Activated CD8-positive, alpha-beta memory T cell treated with anti-CD3 and anti-CD28 coated beads for 1 hour (primary cell): Measurements from ENCODE around the gene ALAS1.

ENCODE experiments used
- DNase-seq, 2 donors: peaks; one replicate each; pipeline ENCODE4 v3.0.0-alpha.2; 2020; ENCODE audit warnings: low read depth in 1 of 2; ENCODE audit errors: extremely low read depth in 1 of 2

ALAS1 gene

DNA sequence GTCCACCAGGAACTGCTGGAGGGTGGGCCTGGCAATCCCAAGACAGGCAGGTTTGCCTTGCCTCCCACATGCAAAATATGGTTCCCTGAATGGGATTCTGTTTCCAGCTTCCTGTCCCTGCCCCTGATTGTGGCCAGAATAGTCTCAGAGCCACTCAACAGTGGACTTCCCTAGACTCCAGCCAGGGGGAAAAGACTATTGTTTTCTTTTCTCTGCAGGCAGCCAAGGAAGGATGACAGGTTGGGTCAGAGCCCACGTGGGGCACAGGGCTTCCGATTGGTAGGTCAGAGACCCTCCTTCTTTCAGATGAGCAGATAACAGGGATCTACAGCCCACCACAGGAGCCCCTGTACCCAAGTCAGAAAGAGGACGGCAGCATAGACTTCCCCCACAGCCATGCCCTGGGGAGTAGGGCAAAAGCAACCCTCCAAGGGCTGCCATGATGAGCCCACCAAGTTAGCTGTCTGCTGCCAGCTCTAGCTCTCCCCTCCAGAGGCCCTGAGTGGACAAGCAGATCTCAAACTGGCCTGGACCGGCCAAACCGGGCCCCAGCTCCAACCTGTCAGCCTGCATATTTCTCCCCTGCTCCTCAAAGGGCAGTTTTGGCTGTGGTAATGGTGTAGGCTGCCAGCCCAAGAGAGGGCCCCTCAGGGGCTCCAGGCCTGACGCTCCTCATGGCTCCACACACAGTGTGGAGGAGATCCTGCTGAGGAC, 21.1 kb downstream of the ALAS1 start:
- DNase-seq, result no peak

DNA sequence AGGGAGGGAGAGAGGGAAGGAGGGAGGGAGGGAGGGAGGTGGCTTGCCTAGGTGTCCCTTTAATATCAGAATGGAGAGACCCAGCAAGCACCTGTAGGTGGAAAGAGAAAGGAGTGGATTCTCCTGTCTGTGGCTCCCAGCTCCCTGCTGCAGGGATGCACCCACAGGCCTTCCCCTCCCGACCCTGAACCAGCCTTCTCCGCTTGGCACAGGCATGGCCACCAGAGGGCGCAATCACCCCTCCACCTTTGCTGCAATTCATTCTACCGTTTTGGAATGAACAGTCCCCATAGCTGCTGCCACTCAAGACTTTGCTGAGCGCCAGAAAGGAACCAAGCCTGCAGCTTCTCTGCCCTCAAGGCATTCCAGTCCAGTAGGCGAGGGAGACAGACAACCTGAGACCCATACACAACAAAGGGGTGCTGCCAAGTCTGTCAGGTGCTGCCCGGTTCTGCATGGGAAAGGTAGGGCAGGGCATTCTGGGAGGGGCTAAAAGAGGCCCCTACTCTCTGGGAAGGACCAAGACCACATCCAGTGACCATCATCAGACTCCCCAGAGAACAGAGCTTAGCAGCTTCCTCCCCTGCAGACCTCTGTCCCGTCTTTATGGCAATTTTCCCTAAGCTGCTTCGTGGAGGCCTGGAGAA, 22.5 kb downstream of the ALAS1 start:
- peak; percentile 82 to 83 for DNase-seq

DNA sequence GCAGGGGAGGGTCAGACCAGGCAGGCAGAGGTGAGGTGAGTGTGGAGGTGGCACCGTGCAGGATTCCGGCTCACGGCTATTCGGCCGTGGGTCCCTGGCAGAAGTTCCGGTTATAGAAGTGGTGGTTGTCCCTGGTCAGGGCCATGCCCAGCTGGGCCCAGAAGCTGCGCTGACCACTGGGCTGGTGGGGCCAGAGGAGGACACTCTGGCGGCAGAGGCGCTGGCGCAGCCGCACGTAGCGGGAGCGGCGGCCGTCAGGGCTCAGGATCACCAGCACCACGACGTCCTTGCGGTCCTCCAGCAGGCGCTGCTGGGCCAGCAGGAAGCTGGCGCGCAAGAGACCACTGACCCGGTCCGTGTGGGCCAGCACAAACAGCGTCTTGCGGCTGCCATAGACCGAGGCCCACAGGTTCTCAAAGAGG, 23.2 kb downstream of the ALAS1 start:
- DNase-seq, result no peak

DNA sequence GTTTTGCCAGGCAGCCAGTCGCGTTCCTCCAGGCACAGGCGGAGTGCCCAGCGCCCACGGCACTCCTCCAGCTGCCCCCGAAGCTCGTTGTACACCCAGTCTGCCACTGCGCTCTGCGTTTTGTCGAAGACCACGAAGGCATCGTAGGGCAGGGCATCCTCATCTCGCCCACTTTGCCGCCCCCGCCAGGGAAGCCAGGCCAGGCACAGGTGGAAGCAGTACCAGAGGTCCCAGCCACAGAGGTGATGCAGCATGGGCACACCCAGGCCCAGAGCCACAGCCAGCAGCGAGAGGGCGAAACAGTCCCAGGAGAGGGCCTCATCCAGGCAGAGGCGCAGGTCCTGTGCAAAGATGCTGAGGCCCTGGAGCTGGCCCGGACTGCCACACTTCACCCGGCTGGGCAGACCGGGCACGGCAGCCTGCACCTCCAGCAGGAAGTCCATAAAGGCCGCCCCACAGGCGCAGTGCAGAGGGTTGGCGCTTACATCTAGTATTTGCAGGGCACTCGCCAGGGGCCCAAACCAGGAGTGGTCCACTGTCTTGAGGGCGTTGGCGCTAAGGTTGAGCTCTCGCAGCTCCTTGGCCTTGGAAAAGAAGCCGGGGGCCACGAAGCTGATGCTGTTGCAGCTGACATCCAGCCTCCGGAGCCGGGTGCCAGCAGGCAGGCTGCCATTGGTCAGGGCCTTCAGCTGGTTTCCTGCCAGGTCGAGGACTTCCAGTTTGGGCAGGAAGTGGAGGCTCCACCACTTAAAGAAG, 23.8 kb downstream of the ALAS1 start:
- no peak for DNase-seq

DNA sequence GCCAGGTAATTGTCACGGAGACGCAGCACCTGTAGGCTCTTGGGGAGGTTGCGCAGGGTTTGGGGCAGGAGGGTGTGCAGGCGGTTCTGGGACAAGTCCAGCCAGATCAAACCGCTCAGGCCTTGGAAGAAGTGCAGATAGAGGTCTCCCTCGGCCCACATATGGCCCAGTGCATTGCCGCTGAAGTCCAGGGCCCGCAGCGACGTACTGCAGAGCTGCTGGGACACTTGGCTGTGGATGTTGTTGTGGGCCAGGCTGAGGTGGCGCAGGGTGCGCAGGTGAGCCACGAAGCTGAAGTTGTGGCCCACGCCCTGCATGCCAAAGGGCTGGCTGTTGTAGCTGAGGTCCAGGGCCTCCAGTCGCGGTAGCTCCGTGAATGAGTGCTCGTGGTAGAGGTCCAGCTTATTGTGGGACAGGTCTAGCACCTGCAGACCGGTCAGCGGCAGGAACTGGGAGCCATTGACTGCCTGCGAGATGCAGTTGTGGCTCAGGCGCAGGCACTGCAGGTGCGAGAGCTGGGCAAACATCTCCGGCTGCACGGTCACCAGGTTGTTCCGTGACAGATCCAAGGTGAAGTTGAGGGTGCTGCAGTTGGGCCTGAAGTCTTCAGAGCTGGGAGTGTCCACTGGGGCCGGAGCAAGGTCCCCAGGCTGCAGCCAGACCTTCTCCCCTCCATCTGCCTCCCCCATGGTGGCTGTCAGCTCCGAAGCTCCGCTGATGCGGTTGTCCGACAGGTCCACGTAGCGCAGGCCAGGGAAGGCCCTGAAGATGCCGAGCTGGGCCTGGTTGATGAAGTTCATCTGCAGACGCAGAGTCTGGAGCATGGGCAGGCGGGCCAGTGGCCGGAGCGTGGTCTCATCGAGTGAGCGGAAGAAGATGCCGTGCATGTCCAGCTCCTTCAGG, 24.6 kb downstream of the ALAS1 start:
- DNase-seq, result no peak

DNA sequence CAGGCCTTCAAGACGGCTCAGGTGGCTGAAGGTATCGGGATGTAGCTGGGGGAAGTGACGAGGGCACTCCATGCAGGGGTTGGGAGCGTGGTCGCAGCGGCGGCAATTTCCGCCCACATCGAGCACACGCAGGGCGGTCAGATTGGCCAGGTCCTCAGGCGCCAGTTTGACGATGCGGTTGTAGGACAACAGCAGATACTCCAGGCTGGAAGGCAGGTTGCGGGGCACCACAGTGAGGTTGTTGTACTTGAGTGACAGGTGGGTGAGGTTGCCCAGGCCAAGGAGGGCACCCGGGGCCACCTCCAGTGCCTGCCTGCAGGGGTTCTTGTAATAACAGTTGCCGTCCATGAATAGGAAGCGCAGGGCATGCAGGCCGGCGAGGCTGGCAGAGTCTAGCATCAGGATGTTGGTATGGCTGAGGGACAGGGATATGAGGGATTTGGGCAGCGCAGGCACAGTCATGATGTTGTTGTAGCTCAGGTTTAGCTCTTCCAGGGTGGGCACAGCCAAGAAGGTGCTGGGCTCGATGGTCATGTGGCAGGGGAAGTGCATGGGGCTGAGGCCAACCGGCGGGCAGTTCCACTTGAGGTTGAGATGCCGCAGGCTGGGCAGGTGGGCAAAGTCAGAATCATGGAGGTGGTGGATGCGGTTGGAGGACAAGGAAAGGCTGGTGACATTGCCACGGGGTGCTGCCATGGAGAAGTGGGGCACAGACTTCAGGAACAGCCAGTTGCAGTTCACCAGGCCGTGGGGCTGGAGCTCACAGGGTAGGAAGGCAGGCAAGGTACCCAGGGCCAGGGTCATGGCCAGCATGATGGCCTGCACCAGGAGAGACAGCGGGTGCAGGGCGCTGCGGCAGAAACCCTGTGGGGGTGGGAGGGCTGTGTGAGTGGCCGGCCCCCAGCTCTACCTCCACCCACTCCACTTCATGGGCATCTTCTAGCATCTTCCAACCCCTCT, 25.8 kb downstream of the ALAS1 start:
- DNase-seq, result no peak

DNA sequence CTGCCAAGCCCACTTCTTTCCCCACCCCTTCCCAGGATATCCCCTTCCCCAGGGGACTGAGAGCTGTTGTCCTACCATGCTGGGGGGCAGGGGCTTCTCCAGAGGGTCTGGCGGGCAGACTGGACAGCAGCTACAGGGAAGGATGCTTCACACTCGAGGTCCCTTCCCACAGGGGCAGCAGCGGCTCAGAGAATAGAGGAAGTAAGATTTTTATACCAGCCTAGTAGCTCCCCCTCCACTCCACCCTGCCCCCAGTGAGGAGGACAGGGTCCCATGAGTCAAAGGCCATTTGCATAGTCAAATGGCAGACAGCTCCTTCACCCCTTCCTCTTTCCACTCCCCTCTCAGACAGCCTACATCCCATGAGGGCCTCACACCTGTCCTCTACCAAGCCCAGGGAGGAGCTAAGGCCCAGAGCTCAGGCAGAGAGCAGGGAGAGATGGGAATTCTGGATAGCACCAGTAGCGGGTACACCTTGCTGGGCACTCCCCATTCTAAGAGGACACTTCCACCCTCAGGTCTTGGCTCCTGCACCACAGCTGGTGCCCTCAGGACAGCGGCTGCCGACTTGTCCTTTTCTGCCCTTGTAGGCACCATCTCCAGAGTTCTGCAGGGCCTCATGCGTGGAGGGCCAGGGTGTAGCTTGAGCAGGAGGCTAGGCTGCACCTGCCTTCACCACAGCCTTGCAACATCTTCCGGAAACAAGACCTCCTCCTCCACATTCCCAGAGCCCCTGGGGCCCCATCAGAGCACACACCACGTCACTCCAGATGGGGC, 27.7 kb downstream of the ALAS1 start, which contains the start of gene TLR9:
TLR9 (minus strand) TSS at position 194 of the 777 bp plus-strand sequence; CDS start at position 78, 116 bp downstream.
- DNase-seq, result no peak

DNA sequence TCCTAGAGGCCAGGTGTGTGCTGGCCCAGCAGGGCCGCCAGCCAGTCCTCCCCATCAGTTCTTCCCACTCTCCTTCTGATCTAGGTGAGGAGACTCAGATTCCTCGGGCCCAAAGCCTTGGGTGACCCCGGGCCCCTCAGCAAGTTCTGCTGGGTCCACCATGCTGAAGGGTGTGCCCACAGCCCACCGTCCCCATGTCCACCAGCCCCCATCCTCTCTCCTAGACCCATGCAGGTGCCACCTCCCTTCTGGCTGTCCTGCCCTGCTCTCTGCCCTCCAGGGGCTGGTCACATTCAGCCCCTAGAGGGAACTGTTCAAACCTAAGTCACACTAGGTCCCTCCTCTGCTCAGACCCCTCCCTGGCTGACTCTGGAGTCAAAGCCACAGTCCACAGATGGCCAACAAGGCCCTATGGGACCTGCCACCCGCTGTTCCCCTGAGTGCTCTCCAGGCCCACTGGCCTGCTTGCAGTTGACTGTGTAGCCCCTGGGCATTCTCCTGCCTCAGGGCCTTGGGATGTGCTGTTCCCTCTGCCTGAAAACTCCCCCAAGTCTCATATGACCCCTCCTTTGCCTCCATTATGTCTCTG, 28.4 kb downstream of the ALAS1 start:
- no peak for DNase-seq

DNA sequence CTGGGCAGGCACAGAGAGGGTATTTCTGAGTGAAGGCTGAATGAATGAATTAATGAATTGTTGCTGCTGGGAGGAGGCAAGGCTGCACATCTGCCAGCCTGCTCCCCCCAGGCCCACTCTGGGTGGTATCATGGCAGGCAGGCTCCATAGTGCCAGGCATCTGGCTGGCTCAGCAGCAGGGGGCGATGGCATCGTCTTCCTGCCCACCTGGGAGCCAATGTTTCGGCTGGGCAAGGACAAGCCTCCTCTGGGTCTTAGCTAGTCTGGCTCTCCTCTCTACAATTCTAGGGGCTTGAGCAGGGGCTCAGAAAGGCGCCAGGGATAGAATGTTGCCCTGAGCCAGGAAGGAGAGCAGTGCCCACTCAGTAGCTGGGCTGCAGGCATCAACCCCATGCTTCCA, 29.2 kb downstream of the ALAS1 start:
- no peak for DNase-seq

DNA sequence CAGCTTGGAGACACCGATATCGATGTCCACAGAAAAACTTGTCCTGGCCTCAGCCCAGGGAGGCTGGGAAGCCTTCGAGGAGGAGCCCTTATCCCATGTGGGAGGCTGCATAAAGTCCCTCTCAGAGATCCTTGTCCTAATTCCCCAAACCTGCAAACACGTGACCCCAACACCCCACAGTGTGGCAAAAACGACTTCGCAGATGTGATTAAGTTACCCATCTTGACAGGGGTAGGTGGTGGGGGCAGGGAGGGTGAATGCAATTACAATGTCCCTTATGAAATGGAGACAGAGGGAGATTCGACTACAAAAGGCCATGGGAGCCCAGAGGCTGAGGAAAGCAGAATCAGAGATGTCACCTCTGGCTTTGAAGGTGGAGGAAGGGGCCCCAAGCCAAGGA, 29.8 kb downstream of the ALAS1 start:
- DNase-seq, result no peak

DNA sequence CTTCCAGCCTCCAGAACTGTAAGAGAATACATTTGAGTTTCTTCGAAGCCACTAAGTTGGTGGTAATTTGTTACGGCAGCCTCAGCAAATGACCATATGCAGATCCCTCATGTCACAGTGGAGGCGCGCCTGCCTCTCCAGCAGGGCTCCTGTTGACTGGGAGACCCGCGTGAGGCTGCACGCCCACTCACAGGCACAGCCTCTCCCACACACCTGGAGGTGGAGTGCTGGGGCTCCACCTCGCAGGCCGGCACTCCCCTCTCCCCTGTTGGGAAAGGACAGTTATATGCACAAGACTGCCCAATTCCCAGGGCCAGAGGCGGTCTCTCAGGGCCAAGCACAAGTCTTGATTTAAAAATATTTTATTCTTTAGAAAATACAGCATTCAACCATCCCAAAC, 30.3 kb downstream of the ALAS1 start:
- DNase-seq, result no peak

DNA sequence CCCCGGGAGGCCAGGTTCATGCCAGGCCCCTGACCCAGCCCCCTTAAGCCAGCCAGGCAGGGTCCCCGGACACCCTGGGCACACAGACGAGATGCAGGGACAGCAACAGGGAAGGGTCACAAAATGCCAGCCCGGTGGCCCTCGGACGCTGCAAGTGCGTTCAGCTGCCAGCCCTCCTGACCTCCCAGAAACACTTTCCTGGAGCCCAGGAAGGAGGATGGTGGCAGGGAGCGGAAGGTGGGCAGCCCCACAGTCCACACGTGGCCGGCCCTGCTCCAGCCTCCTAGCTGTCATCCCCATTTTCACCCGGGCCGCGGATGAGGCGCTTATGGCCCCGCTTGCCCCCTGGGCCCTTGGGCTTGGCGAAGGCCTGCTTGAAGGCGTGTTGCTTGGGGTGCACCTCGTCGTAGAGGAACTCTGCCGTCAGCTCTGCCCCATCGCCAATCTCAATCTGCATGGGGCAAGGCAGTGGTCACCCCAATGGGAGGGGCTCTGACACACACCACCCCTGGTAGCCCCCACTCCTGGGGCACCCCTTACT, 30.9 kb downstream of the ALAS1 start:
- no peak for DNase-seq

DNA sequence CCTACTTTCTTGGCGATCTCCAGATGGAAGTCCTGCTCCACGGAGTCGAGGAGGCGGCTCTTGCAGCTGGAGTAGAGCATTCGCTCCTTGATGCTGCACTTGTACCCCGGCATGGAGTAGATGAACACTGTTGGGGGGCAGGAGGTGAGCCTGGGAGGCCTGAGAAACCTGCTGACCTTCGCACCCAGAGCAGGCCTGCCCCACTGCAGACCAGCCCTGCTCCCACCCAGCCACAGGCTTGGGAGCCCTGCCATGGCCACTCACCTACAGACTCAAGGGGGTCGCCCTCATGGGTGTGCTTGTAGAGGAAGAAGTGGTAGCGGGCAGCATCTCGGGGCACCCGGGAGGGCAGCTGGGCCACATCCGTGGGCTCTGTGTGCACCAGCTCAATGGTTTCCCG, 31.7 kb downstream of the ALAS1 start:
- no peak for DNase-seq

DNA sequence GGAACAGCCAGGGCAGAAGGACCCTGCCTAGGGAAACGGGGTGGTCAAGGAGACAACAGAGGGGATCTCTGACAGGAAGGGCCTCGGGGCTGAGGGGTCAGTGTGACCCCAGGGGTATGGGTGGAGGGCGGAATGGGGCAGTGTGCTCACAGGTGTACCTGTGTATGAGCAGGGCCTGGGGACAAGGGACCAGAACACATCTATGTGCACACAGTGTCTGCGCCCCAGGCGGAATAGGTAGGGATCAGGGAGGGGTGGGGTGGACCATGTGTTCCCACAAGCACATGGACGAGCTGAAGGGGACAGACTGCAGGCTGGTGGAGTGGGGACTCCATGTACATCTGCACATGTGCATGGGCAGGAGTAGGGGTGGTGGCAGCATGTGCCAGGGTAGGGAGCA, 32.5 kb downstream of the ALAS1 start:
- no peak for DNase-seq

DNA sequence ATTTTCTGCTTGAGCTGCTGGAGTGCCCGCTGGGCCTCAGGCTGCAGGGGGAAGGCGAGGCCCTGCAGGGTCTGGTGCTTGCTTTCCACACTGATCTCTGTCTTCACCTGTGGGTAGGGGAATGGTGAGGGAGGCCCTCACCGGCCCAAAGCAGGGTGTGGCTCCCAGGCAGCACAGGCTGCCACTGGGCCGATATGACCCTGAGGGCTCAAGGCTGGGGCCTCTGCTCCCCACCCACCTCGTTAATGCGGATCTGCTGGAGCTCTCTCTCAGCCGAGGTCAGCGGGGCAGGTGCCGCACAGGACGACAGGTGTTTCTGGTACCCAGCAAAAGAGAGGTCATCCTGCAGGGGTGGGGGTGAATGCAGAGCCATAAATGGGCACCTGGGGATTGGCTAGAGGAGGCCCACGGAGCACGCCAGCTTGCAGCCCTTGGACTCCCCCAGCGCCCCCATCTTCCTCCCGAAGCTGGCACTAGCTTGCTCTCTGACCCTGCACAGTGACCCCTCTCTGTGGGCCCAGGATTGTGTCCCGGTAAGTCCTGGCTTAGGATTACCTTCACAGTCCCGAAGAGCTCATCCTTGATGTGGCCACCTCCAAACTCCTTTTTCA, 33.0 kb downstream of the ALAS1 start:
- DNase-seq, result no peak

DNA sequence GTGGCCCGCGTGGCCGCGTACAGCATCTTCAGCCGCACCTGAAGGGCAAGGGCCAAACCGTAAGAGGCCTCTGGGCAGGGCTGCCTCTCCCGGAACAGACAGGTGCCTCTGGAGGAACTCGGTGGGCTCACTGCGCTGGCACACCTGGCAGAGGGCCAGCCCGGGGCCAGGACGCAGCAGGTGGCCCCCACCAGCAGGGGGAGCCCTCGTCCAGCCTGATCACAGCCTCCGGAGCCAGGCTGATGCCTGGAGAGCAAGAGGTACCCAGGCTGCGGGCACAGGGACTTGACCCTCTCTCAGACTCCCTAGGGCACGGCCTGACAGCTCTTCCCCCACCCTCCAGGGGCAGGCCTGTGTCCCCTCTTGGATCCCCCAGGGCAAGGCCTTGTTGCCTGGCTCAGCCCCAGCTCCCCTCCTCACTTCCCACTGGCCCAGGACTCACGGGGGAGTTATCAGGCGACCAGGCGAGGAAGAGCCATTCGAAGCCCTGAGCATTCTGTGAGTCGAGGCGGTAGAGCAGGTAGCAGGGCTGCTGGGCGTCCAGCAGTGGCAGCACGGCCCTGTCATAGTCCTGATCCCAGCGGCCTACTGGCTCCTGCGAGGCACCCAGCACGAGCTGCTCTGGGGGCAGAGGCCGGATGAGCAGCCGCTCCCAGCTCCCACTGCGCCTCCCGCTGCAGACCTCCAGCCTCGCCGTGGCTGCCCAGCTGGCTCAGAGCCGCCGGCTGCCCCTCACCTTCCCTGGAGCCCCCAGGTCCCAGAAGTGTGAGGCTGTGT, 33.7 kb downstream of the ALAS1 start:
- DNase-seq, result peak; percentile 75 to 88
